SU-DHL-6 (cell line): Measurements from ENCODE around the gene SUMO1.

Source experiments
- EZH2phosphoT487 ChIP-seq: fragments of 200-600 bp; sonication (generic), shearing (Covaris generic); conservative IDR thresholded peaks from 2 replicates; pipeline ENCODE4 v1.6.1; 2018; ENCODE audit warnings: mild to moderate bottlenecking, antibody characterized with exemption, low read length, moderate library complexity, mixed read lengths
- TF ChIP-seq, protein P1 (sequence below): fragments of 200-600 bp; sonication (generic); IDR thresholded peaks from one replicate; pipeline ENCODE4 v1.5.1; 2017; ENCODE audit warnings: antibody characterized with exemption, mild to moderate bottlenecking, low read length, moderate library complexity; ENCODE audit not compliant: insufficient read depth, poor library complexity, severe bottlenecking

DNA sequence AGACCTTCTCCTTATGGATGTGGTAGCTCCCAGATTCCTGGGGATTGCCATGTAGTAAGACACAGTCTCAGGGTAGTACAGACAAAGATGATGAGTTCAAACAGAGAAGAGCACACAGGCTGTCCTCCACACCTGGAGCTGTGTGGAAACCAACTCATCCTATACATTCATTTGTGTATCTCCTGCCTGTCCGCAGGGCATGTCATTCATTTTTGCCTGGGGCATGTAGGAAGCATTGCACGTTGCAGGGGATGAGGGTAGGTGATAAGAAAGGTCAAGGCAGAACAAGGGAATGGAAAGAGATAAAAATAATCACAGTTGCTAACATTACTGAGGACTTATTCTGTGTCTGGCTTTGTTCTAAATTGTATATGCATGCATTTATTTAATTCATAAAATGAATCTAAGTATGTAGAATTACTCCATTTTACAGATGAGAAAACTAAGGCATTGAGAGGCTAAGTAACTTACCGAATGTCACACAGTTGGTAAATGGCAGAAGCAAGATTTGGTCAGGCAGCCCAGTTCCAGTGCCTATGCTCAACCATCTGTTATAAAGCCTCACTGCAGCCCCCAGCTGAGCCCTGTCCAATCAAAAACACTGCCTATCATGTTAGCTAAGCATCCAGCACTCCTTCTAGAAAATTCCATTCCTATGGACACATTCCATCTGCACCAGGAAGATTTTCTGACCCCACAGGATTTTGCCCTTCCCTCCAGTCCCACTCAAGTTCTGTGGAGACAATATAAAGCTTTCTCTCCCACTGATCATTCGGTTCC is 81.0 kb downstream of the SUMO1 start:
- TF ChIP-seq, protein P1, sequence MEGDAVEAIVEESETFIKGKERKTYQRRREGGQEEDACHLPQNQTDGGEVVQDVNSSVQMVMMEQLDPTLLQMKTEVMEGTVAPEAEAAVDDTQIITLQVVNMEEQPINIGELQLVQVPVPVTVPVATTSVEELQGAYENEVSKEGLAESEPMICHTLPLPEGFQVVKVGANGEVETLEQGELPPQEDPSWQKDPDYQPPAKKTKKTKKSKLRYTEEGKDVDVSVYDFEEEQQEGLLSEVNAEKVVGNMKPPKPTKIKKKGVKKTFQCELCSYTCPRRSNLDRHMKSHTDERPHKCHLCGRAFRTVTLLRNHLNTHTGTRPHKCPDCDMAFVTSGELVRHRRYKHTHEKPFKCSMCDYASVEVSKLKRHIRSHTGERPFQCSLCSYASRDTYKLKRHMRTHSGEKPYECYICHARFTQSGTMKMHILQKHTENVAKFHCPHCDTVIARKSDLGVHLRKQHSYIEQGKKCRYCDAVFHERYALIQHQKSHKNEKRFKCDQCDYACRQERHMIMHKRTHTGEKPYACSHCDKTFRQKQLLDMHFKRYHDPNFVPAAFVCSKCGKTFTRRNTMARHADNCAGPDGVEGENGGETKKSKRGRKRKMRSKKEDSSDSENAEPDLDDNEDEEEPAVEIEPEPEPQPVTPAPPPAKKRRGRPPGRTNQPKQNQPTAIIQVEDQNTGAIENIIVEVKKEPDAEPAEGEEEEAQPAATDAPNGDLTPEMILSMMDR, result no peak
- TF ChIP-seq EZH2phosphoT487, result no peak
